Measurements from ENCODE around the gene TRIM38. TPM values are rescaled to one million over a fixed set of nuclear protein-coding genes. Genes with fewer than 3 reads are reported as not detected.
A peak's percentile ranks its signal among the peaks of the same experiment; 100 is the strongest.

TRIM38 gene
- total and polyA plus RNA-seq, 2 of the 13 experiments (the other 11 are each of a cell fraction or from before 2014, with no cell fraction given) = 2.5 to 3.1 TPM

DNA sequence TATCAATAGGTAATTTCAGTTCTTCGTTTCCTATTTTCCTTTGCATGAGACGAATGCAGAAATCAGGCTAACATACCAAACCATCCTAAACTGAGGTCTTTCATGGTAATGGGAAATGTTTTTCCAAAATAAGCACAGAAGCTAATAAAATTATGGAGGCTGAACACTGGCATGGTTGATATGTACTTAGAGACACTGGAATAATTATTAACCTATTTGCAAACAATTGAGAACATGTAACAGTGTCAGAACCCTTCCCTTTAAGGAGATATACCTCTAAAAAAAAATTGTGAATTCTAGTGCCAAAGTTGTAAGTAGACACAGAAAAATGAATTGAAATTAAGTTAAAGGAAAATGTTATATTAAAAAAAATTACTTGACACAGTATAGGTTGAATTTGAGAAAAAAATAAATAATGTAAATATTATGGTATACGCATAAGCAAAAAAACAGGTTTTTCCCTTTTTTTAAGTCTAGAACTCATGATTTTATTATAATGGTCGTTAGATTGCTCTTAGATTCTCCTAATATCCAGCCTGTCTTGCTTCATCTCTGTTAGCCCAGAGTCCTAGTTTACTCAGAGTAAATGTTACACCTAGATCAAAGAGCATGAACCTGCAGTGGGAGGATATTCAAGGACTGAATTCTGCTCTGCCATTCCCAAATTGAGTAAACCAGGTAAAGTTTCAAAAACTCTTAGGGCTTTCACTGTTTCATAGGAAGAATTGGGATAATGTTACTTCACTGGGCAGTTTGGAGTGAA is 33.9 kb upstream of the TRIM38 start (continued):
- TF ChIP-seq, protein P1, sequence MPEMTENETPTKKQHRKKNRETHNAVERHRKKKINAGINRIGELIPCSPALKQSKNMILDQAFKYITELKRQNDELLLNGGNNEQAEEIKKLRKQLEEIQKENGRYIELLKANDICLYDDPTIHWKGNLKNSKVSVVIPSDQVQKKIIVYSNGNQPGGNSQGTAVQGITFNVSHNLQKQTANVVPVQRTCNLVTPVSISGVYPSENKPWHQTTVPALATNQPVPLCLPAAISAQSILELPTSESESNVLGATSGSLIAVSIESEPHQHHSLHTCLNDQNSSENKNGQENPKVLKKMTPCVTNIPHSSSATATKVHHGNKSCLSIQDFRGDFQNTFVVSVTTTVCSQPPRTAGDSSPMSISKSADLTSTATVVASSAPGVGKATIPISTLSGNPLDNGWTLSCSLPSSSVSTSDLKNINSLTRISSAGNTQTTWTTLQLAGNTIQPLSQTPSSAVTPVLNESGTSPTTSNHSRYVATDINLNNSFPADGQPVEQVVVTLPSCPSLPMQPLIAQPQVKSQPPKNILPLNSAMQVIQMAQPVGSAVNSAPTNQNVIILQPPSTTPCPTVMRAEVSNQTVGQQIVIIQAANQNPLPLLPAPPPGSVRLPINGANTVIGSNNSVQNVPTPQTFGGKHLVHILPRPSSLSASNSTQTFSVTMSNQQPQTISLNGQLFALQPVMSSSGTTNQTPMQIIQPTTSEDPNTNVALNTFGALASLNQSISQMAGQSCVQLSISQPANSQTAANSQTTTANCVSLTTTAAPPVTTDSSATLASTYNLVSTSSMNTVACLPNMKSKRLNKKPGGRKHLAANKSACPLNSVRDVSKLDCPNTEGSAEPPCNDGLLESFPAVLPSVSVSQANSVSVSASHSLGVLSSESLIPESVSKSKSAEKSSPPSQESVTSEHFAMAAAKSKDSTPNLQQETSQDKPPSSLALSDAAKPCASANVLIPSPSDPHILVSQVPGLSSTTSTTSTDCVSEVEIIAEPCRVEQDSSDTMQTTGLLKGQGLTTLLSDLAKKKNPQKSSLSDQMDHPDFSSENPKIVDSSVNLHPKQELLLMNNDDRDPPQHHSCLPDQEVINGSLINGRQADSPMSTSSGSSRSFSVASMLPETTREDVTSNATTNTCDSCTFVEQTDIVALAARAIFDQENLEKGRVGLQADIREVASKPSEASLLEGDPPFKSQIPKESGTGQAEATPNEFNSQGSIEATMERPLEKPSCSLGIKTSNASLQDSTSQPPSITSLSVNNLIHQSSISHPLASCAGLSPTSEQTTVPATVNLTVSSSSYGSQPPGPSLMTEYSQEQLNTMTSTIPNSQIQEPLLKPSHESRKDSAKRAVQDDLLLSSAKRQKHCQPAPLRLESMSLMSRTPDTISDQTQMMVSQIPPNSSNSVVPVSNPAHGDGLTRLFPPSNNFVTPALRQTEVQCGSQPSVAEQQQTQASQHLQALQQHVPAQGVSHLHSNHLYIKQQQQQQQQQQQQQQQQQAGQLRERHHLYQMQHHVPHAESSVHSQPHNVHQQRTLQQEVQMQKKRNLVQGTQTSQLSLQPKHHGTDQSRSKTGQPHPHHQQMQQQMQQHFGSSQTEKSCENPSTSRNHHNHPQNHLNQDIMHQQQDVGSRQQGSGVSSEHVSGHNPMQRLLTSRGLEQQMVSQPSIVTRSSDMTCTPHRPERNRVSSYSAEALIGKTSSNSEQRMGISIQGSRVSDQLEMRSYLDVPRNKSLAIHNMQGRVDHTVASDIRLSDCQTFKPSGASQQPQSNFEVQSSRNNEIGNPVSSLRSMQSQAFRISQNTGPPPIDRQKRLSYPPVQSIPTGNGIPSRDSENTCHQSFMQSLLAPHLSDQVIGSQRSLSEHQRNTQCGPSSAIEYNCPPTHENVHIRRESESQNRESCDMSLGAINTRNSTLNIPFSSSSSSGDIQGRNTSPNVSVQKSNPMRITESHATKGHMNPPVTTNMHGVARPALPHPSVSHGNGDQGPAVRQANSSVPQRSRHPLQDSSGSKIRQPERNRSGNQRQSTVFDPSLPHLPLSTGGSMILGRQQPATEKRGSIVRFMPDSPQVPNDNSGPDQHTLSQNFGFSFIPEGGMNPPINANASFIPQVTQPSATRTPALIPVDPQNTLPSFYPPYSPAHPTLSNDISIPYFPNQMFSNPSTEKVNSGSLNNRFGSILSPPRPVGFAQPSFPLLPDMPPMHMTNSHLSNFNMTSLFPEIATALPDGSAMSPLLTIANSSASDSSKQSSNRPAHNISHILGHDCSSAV (CRISPR knock-in tag; IDR thresholded peaks at IDR 0.05; ENCODE audit: borderline replicate concordance) = no peak
- peak; percentile 79 for TF ChIP-seq ERF (CRISPR knock-in tag; IDR thresholded peaks at IDR 0.05)
- TF ChIP-seq REST (IDR thresholded peaks at IDR 0.05; ENCODE audit: borderline replicate concordance in 1 of 2, low read depth in 1 of 2, low read length in 2 of 2) = peak in 1 of 2 experiments; percentile 77; a peak in 2 of 4 replicates
- no peak for TF ChIP-seq NCOA1 (CRISPR knock-in tag; IDR thresholded peaks at IDR 0.05)
- TF ChIP-seq CC2D1A (CRISPR knock-in tag; IDR thresholded peaks at IDR 0.05) = no peak
- peak; percentile 95 for TF ChIP-seq FOXJ3 (CRISPR knock-in tag; IDR thresholded peaks at IDR 0.05; ENCODE audit: borderline replicate concordance)
- no peak for TF ChIP-seq GRHL1 (CRISPR knock-in tag; conservative IDR thresholded peaks at IDR 0.05)
- no peak for TF ChIP-seq ZNF121 (CRISPR knock-in tag; IDR thresholded peaks at IDR 0.05)
- no peak for TF ChIP-seq NBN (conservative IDR thresholded peaks at IDR 0.05)
- TF ChIP-seq YEATS4 (CRISPR knock-in tag; IDR thresholded peaks at IDR 0.05; ENCODE audit: borderline replicate concordance) = peak; percentile 72
- 0 out of 2 replicates have a peak, but pooled peaks have one; percentile 49 for TF ChIP-seq MLXIP (CRISPR knock-in tag; IDR thresholded peaks at IDR 0.05; ENCODE audit: borderline replicate concordance)
